GM23338 (cell line): ENCODE data around the gene PAGE5. TPM values are rescaled to one million over a fixed set of nuclear protein-coding genes. Genes with fewer than 3 reads are reported as not detected.

Source experiments
- polyA plus RNA-seq: library from polyadenylated mRNA; unstranded; fragments of >200 nt; fragmentation: Nextera tagmentation; extraction: Ambion mirVana; gene quantifications from 2 replicates; pipeline ENCODE4 v1.2.1, GENCODE V29; 2016
- total RNA-seq: library from RNA; depleted of rRNA; stranded (reverse); fragments of >200 nt; shearing (Covaris generic); gene quantifications from 2 replicates; pipeline ENCODE4 v1.2.3, GENCODE V29; 2014; rRNA removed

PAGE5 gene
- total and polyA plus RNA-seq, 2 experiments from 2014 or later = not detected

Other genes starting within 250 kb of the PAGE5 start
- gene PFKFB1, start 226.2 kb upstream of the PAGE5 start, total RNA-seq = not detected in 2 replicates
- gene PFKFB1, start 226.2 kb upstream of the PAGE5 start, polyA plus RNA-seq = not detected in 2 replicates
- 15.0 and 20.1 TPM in 2 replicates for gene APEX2, start 220.0 kb upstream of the PAGE5 start, total RNA-seq
- gene APEX2, start 220.0 kb upstream of the PAGE5 start, polyA plus RNA-seq = 9.6 and 10.0 TPM in 2 replicates
- gene ALAS2, start 189.4 kb upstream of the PAGE5 start, total RNA-seq = 0.50 TPM in 1 of 2 replicates, not detected in the other
- 0.23 TPM in 1 of 2 replicates, not detected in the other for gene ALAS2, start 189.4 kb upstream of the PAGE5 start, polyA plus RNA-seq
- not detected in 2 replicates for gene PAGE2B, start 145.3 kb upstream of the PAGE5 start, total RNA-seq
- gene PAGE2B, start 145.3 kb upstream of the PAGE5 start, polyA plus RNA-seq = not detected in 2 replicates
- gene PAGE2, start 131.3 kb upstream of the PAGE5 start, total RNA-seq = not detected in 2 replicates
- not detected in 2 replicates for gene PAGE2, start 131.3 kb upstream of the PAGE5 start, polyA plus RNA-seq
- not detected in 2 replicates for gene PAGE3, start 44.6 kb downstream of the PAGE5 start, total RNA-seq
- not detected in 2 replicates for gene PAGE3, start 44.6 kb downstream of the PAGE5 start, polyA plus RNA-seq
- gene MAGEH1, start 231.8 kb downstream of the PAGE5 start, total RNA-seq = 15.0 and 15.8 TPM in 2 replicates
- 14.0 and 14.2 TPM in 2 replicates for gene MAGEH1, start 231.8 kb downstream of the PAGE5 start, polyA plus RNA-seq